Transverse colon (tissue), 4 donors: ENCODE measurements around the gene KCNAB2. TPM values are rescaled to one million over a fixed set of nuclear protein-coding genes. Genes with fewer than 3 reads are reported as not detected.

Experiments used
- DNase-seq: peaks from one replicate; pipeline ENCODE4 v3.0.0-alpha.2; 2019
- H3K27ac ChIP-seq, 4 donors: fragments of 200-600 bp; sonication (generic); 2 replicates each; pipeline ENCODE4 v1.5.1; 2016 to 2018; ENCODE audit warnings: inconsistent platforms in 4 of 4
- H3K27me3 ChIP-seq: fragments of 200-600 bp; sonication (generic); 2 replicates; pipeline ENCODE4 v1.5.1; 2017; ENCODE audit warnings: inconsistent platforms
- H3K36me3 ChIP-seq, 4 donors: fragments of 200-600 bp; sonication (generic); 2 replicates each; pipeline ENCODE4 v1.5.1; 2017 to 2019; ENCODE audit warnings: inconsistent platforms in 4 of 4
- H3K4me1 ChIP-seq, 4 donors: fragments of 200-600 bp; sonication (generic); 2 replicates each; pipeline ENCODE4 v1.5.1; 2017 to 2020; ENCODE audit warnings: inconsistent platforms in 4 of 4
- H3K4me3 ChIP-seq, 4 donors: fragments of 200-600 bp; sonication (generic); 1 replicate in 1 of 4; 2 replicates in 3 of 4; pipeline versions ENCODE4 v1.5.1 to v1.6.1; 2017 to 2019; ENCODE audit warnings: inconsistent platforms in 4 of 4
- H3K9me3 ChIP-seq, 2 donors: fragments of 200-600 bp; sonication (generic); 2 replicates each; pipeline ENCODE4 v1.5.1; 2017 to 2019; ENCODE audit warnings: inconsistent platforms in 2 of 2
- EP300 ChIP-seq: sonication (generic); formaldehyde crosslinking; IDR thresholded peaks from one replicate; pipeline ENCODE4 v1.6.1; 2017; ENCODE audit warnings: antibody characterized with exemption, low read depth
- POLR2A ChIP-seq: fragments of 450-650 bp; IDR thresholded peaks from one replicate; pipeline ENCODE4 v1.6.1; 2016; ENCODE audit warnings: antibody characterized with exemption, mild to moderate bottlenecking, moderate library complexity
- POLR2AphosphoS5 ChIP-seq, 3 donors: sonication (generic); formaldehyde crosslinking; IDR thresholded peaks; one replicate each; pipeline ENCODE4 v1.6.1; 2016; ENCODE audit warnings: antibody characterized with exemption in 3 of 3
- WGBS, 2 donors: methylation state at CpG; one replicate each; pipeline ENCODE4 v1.1.5; 2018; ENCODE audit warnings: low coverage in 1 of 2; 5-methylcytosine and 5-hydroxymethylcytosine counted together
- in situ Hi-C, 4 donors: fragments of 200-750 bp; cut with MboI; loops; one replicate each; pipeline versions ENCODE4 v1.15.0 to v1.15.1; 2017; ENCODE audit warnings: low sequenced_read_pairs in 3 of 4, low pct_ligation_motif_present in 1 of 4, low pct_unique_long_range_greater_than_20kb in 1 of 4
- intact Hi-C: fragments of 100-400 bp; cut with DNase I; formaldehyde crosslinking; loops from one replicate; pipeline ENCODE4 v1.15.1; 2023; ENCODE audit warnings: low total_unique reads
- total RNA-seq, 4 donors: library from RNA; depleted of rRNA; stranded (reverse); fragments of >200 nt; gene quantifications; one replicate each; pipeline ENCODE4 v1.1.0, GENCODE V29; 2016
- TF ChIP-seq, protein P1 (sequence below), 5 experiments: fragments of 200-600 bp in 3 of 5; fragments of 450-650 bp in 2 of 5; sonication (generic) in 3 of 5; IDR thresholded peaks; 1 replicate in 2 of 5; 2 replicates in 3 of 5; pipeline ENCODE4 v1.5.1; 2016 to 2017; ENCODE audit warnings: antibody characterized with exemption in 5 of 5, inconsistent platforms in 3 of 5, mild to moderate bottlenecking in 2 of 5, moderate library complexity in 1 of 5

Gene KCNAB2
- total RNA-seq, 4 donors from 2014 or later, result 1.00 to 25.4 (median 7.9) TPM

DNA sequence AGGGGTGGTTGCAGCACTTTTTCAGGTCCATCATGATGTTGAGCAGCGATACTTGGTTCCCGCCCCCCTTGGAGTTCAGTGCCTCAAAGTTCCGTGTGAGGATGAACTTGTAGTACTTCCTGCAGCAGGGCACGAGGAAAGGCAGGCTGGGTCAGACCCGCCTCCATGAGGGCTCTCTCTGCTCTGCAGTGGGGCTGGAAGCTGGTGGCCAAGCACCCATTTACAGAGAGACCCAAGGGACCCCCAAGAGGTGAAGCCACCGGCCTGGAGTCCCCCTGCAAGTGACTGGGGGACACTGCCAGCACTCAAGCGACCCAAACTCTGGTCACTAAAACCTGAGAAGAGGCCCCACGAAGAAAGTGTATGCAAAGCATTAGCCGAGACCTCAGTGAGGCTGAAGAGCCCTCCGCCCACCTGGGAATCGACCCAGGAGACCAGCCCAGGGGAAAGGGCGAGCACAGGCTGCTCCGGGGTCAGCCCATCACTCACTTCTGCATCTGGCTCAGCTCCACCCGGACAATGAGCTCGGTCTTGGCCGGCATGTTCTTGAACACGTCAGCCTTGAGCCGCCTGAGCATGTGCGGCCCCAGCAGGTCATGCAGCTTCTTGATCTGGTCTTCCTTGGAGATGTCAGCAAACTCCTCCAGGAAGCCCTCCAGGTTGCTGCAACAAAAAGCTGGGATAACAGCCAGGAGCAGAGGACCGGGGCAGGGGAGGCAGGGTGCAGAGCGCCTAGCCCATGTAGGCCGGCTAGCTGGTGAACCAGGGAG is 89.2 kb downstream of the KCNAB2 start:
- in situ Hi-C loops (no loop called here), intact Hi-C loops (no loop called here)
- TF ChIP-seq EP300 (no peak), POLR2AphosphoS5 (IDR thresholded peaks at IDR 0.05) (no peak), POLR2A (no peak)
- TF ChIP-seq, protein P1, sequence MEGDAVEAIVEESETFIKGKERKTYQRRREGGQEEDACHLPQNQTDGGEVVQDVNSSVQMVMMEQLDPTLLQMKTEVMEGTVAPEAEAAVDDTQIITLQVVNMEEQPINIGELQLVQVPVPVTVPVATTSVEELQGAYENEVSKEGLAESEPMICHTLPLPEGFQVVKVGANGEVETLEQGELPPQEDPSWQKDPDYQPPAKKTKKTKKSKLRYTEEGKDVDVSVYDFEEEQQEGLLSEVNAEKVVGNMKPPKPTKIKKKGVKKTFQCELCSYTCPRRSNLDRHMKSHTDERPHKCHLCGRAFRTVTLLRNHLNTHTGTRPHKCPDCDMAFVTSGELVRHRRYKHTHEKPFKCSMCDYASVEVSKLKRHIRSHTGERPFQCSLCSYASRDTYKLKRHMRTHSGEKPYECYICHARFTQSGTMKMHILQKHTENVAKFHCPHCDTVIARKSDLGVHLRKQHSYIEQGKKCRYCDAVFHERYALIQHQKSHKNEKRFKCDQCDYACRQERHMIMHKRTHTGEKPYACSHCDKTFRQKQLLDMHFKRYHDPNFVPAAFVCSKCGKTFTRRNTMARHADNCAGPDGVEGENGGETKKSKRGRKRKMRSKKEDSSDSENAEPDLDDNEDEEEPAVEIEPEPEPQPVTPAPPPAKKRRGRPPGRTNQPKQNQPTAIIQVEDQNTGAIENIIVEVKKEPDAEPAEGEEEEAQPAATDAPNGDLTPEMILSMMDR (IDR thresholded peaks at IDR 0.05), result no peak
- Histone ChIP-seq H3K4me1 (no peaks in the 10 kb centered on the region), H3K9me3 (no peaks in the 10 kb centered on the region), H3K36me3 (no peaks in the 10 kb centered on the region), H3K27me3 (no peaks in the 10 kb centered on the region), H3K27ac (no peak overlapping the region), H3K4me3 (no peak overlapping the region)
- DNase-seq, result no peak
- WGBS, 2 donors, result 78% methylated on average over 21 of the region's 22 CpGs; no CpG with 5 or more reads in 1 of the 2 donors

DNA sequence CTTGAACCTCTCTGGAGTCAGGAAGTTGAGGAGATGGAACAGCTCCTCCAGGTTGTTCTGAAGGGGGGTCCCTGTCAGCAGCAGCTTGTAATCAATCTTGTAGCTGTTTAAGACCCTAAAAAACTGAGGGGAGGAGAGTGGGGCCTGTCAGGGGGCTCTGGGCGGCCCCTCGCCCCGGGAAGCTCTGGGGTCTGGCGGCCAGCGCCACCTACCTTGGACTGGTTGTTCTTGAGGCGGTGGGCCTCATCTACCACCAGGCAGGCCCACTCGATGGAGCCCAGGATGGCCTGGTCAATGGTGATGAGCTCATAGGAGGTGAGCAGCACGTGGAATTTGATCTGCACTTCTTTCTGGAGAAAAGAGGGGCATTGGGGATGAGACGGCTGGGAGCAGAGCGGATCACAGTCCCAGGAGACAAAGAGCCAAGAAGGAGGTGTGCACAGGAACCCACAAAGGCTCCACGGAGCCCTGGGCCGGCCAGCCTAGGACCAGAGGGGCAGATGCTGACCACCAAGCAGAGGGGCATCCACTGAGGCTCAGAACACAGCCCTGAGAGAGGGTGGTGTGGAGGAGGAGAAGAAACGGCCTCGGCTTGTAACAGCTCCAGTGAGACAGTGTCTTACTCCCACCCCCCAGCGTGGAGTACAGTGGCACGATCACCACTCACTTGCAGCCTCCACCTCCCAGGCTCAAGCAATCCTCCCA is 91.0 kb downstream of the KCNAB2 start:
- in situ Hi-C loops (no loop called here), intact Hi-C loops (no loop called here)
- DNase-seq, result no peak

DNA sequence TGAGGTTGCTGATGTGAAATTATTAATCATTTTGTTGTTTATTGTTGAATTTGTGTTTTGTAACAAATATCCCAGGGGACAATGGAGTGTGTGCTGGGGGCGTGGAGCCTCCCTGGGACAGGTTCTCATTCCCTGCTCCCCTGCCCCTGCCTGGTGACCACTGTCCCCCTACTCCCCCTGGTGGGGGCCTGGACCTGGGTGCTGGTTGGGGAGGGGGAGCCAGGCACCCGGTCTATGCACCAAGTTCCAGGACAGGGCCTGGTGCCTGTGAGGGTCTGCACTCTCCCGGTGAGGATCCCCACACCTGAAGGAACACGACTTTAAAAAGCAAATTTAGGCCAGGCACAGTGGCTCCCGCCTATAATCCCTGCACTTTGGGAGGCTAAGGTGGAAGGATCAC is 92.1 kb downstream of the KCNAB2 start:
- H3K27ac ChIP-seq, result no peak overlapping the region
- H3K27me3 ChIP-seq, result no peaks in the 10 kb centered on the region
- H3K9me3 ChIP-seq, result no peaks in the 10 kb centered on the region
- H3K4me1 ChIP-seq, result no peaks in the 10 kb centered on the region
- TF ChIP-seq EP300 (no peak), POLR2A (no peak), POLR2AphosphoS5 (IDR thresholded peaks at IDR 0.05) (no peak)
- TF ChIP-seq, protein P1 (IDR thresholded peaks at IDR 0.05), result no peak
- intact Hi-C loops, result no loop called here
- H3K4me3 ChIP-seq, result no peak overlapping the region
- DNase-seq, result no peak
- in situ Hi-C loops, result no loop called here
- WGBS, 2 donors, result 70% methylated on average over 5 of the region's 5 CpGs; no CpG with 5 or more reads in 1 of the 2 donors
- no peaks in the 10 kb centered on the region for H3K36me3 ChIP-seq

More for the DNA sequence above, 91.0 kb downstream of the KCNAB2 start:
- H3K36me3 ChIP-seq, result no peaks in the 10 kb centered on the region
- 86% methylated on average over 16 of the region's 16 CpGs; no CpG with 5 or more reads in 1 of the 2 donors for WGBS, 2 donors
- no peaks in the 10 kb centered on the region for H3K27me3 ChIP-seq
- H3K27ac ChIP-seq, result no peak overlapping the region
- no peak overlapping the region for H3K4me3 ChIP-seq
- no peaks in the 10 kb centered on the region for H3K9me3 ChIP-seq
- TF ChIP-seq POLR2A (no peak), POLR2AphosphoS5 (IDR thresholded peaks at IDR 0.05) (no peak), EP300 (no peak)
- TF ChIP-seq, protein P1 (IDR thresholded peaks at IDR 0.05), result no peak
- H3K4me1 ChIP-seq, result no peaks in the 10 kb centered on the region

DNA sequence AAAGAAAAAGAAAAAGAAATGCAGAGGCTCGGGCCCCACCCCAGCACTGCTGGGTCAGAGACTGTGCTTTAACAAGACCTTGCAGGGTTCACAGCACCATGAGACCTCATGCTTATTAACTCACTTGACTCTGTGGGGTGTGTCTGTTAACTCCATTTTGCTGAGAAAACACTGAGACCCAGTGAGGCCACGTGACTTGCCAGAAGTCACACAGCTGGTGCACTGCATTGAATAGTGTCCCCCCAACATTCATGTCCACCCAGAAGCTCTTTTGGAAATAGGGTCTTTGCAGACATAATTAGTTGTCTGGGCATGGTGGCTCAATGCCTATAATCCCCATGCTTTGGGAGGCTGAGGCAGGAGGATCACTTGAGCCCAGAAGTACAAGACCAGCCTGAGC is 94.7 kb downstream of the KCNAB2 start:
- intact Hi-C loops (no loop called here), in situ Hi-C loops (no loop called here)
- H3K4me1 ChIP-seq, result no peaks in the 10 kb centered on the region
- no peaks in the 10 kb centered on the region for H3K27me3 ChIP-seq
- 62% methylated on average over 2 of the region's 2 CpGs; no CpG with 5 or more reads in 1 of the 2 donors for WGBS, 2 donors
- no peak for DNase-seq
- H3K36me3 ChIP-seq, result no peaks in the 10 kb centered on the region
- TF ChIP-seq POLR2AphosphoS5 (IDR thresholded peaks at IDR 0.05) (no peak), EP300 (no peak), POLR2A (no peak)
- TF ChIP-seq, protein P1 (IDR thresholded peaks at IDR 0.05), result no peak
- no peaks in the 10 kb centered on the region for H3K9me3 ChIP-seq
- H3K27ac ChIP-seq, result no peak overlapping the region
- H3K4me3 ChIP-seq, result no peak overlapping the region
